IPS-20b (cell line): Measurements from ENCODE around the gene KRT81.

Experiments
- H3K27ac ChIP-seq: one replicate; pipeline ENCODE4 v1.5.1; 2013; ENCODE audit warnings: low read length
- H3K27me3 ChIP-seq: 2 replicates; pipeline ENCODE4 v1.6.1; 2013; ENCODE audit warnings: mild to moderate bottlenecking, low read length, inconsistent platforms; ENCODE audit not compliant: insufficient read depth
- H3K36me3 ChIP-seq: 2 replicates; pipeline ENCODE4 v1.6.1; 2013; ENCODE audit warnings: low read depth, mild to moderate bottlenecking, inconsistent platforms, low read length, moderate library complexity; ENCODE audit not compliant: insufficient read depth
- H3K4me1 ChIP-seq: 2 replicates; pipeline ENCODE4 v1.6.1; 2013; ENCODE audit warnings: mild to moderate bottlenecking, control low read depth, inconsistent platforms, low read length, moderate library complexity; ENCODE audit not compliant: insufficient read depth
- H3K4me3 ChIP-seq: 2 replicates; pipeline ENCODE4 v1.5.1; 2013; ENCODE audit warnings: mild to moderate bottlenecking, low read length, inconsistent platforms
- H3K9ac ChIP-seq: 2 replicates; pipeline ENCODE4 v1.6.1; 2013; ENCODE audit warnings: low read depth, mild to moderate bottlenecking, inconsistent platforms, low read length, moderate library complexity
- H3K9me3 ChIP-seq: 2 replicates; pipeline ENCODE4 v1.6.1; 2013; ENCODE audit warnings: mild to moderate bottlenecking, low read depth, low read length, inconsistent platforms; ENCODE audit not compliant: insufficient read depth

KRT81 gene

DNA sequence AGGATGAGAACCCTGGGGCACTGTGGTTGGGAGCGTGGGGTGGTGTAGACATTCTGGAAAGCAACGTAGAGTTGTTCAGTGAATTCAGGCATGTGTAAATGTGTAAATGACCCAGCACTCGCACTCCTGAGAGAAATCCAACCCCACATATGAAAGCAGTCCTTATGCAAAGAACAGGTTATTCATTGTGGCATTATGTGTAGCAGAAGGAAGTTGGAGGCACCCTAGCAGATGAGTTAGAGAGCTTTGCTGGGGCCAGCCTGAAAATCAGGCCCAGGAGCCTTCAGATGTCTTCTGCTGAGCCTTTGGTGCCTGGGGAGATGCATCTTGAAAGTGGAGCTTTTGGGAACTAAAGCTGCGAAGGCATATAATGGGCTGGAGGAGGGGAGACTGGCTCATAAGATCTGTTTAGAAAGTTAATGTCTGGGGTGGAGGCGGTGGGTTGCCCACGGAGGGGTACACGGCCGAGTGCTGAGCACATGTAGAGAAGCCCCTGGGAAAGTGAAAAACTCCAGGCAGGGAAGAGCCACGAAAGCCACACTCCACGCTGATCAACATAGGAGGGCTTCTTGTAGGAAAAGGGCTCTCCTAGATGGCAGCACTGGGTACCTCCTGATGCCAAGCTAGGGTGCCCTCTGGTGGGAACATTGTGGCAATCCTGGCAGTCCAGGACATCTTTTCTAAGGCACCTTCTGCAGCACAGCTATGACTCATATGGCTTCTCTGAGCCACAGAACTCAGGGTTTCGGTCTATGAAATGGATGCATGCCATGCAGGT, 35.9 kb upstream of the KRT81 start:
- Histone ChIP-seq H3K27ac (no peak overlapping the region), H3K9me3 (no peaks in the 10 kb centered on the region), H3K36me3 (no peaks in the 10 kb centered on the region), H3K27me3 (no peaks in the 10 kb centered on the region; the same call in 1 of the 2 replicates), H3K4me3 (no peak overlapping the region), H3K4me1 (no peaks in the 10 kb centered on the region), H3K9ac (no peak overlapping the region)

DNA sequence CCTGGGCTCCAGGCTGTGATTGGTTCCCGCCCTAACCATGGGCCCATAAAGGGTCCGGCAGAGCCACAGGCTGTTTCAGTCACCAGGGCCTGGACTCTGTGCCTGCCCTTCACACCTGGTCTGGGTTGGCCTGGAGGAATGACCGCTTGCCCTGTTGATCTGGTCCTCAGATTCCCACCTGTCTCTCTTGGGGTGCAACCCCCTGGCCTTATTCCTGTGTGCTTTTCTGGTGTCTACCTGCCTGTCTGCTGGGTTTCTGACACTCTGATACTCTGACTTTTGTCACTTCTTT, 32.8 kb upstream of the KRT81 start:
- no peaks in the 10 kb centered on the region for H3K36me3 ChIP-seq
- H3K27me3 ChIP-seq: no peaks in the 10 kb centered on the region; the same call in 1 of the 2 replicates
- H3K4me3 ChIP-seq: no peak overlapping the region
- H3K9me3 ChIP-seq: no peaks in the 10 kb centered on the region
- H3K27ac ChIP-seq: no peak overlapping the region
- no peak overlapping the region for H3K9ac ChIP-seq
- H3K4me1 ChIP-seq: no peaks in the 10 kb centered on the region

DNA sequence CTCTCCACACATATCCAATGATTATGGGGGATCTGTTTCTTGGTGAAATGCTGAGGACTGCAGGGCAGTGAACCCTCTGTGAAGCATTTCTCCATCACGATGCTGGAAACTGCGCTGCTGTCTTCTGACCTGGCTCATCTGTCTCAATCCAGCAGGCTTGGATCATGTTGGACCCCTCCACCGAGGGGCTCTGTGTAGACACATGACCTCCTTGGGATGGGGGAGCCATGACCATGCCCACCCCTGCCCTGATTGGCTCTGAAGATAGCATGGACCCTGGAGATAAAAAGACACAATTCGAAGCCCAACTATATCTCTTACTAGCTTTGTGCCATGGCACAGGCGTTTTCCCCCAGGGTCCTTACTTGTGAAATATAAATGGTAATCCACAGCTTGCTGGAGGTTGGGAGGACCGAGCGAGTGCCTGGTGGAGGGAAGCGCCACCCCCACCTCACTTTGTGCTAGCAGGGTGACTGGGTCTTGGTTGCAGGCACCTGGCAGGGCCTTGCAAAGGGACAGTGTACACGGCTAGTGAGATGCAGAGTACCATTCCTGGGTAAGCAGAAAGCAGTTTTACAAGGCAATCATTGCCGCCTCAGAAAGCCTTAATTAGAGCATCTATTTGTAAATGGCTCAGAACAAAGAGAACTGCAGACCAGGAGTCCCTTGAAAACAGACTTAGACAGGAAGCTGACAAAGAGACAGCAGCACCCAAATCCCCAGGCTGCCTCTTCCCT, 32.2 kb upstream of the KRT81 start:
- Histone ChIP-seq H3K4me3 (no peak overlapping the region), H3K9ac (no peak overlapping the region), H3K9me3 (no peaks in the 10 kb centered on the region), H3K4me1 (no peaks in the 10 kb centered on the region), H3K36me3 (no peaks in the 10 kb centered on the region), H3K27me3 (no peaks in the 10 kb centered on the region; the same call in 1 of the 2 replicates), H3K27ac (no peak overlapping the region)

DNA sequence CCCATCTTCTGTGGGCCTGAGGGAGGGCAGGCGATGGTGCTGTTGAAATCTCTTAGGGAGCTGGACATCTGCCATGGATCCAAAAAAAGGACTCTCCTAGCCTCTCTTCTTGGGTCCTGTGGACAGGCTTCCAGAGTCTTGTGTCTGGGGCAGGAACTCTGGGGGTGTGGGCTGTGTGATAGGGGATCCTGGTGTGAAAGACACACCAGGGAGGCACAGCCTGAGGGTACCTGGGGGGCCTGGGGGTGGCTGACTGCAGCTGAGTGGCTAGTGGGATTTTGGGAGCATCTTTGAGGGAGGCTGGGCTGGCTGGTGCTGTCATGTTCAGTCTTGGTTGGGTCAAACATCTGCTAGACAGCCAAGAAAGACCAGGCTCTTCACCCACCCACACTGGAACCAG, 31.7 kb upstream of the KRT81 start:
- H3K27me3 ChIP-seq: no peaks in the 10 kb centered on the region; the same call in 1 of the 2 replicates

DNA sequence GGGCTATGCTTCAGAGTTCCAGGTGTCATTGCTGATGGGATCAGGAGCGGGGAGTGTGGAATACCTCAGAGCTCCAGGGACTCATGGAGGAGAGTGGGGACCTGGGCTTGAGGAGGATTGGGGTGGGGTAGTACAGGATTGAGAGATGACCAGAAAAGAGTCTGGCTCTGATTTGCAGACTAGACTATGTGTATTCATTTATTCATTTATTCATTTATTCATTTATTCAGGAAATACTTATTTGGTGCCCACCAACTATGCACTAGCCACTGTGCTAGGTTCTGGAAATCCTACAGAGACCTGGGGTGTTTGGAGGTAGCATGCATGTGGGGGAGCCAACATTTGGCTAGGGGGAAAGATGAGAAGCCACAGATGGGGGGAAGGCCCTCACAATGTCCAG, 30.7 kb upstream of the KRT81 start:
- Histone ChIP-seq H3K9me3 (no peaks in the 10 kb centered on the region), H3K27ac (no peak overlapping the region)

More for the DNA sequence above, 31.7 kb upstream of the KRT81 start:
- Histone ChIP-seq H3K9ac (no peak overlapping the region), H3K36me3 (no peaks in the 10 kb centered on the region), H3K27ac (no peak overlapping the region), H3K4me3 (no peak overlapping the region), H3K9me3 (no peaks in the 10 kb centered on the region), H3K4me1 (no peaks in the 10 kb centered on the region)

DNA sequence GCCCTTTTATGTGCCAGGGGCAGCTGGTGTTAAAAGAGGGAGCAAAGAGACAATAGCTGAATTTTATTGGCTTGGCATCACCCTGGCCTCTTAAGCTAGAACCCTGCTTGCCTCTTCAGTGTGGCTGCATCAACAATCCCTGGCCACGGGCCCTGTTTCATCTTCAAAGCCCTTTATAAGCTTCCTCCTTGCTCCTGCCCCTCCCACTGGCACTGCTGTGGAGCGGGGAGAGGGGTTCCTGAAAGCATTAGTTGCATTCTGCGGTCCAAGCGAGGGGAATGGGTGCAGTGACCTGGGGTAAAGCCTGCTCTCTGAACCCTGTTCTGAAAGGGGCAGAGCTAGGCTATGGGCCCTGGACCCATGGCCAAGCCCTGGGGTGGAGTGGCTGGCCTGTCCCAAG, 30.1 kb upstream of the KRT81 start:
- H3K27ac ChIP-seq: no peak overlapping the region

More for the DNA sequence above, 30.7 kb upstream of the KRT81 start:
- no peak overlapping the region for H3K4me3 ChIP-seq
- H3K9ac ChIP-seq: no peak overlapping the region
- no peaks in the 10 kb centered on the region for H3K36me3 ChIP-seq
- no peaks in the 10 kb centered on the region for H3K4me1 ChIP-seq
- H3K27me3 ChIP-seq: no peaks in the 10 kb centered on the region; the same call in 1 of the 2 replicates

DNA sequence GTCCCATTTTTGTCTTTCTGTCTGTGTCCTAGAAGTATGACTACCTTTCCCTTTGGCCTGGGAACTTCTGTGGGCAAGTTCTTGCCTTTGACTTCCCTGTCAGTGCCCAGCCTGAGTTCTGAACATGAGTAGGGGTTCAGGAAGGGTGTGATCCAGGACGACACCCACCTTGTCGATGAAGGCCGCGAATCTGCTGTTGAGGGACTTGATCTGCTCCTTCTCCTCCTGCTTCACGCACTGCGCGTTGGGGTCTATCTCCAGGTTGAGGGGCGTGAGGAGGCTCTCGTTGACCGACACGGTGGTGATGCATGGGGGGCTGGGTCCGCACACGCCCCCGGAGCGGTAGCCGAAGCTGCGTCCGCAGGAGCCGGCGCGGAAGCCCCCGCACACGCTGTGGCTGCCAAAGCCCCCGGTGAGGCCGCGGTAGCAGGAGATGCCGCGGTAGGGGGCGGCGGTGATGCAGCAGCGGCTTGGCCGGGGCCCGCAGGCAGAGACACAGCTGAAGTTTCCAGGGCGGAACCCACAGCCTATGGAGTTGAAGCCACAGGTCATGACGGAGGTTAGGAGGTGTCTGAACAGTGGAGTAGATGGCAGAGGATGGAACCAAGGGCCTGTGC, 29.6 kb upstream of the KRT81 start, which contains the start of gene KRT83:
TSS of gene KRT83 (minus strand) at position 615 of the 617 bp plus-strand sequence. CDS start at position 552, 63 bp downstream.
- H3K36me3 ChIP-seq: no peaks in the 10 kb centered on the region
- H3K9me3 ChIP-seq: no peaks in the 10 kb centered on the region
- no peaks in the 10 kb centered on the region; the same call in 1 of the 2 replicates for H3K27me3 ChIP-seq
- no peak within 1 kb of the TSS for H3K9ac ChIP-seq
- H3K4me1 ChIP-seq: no peaks in the 10 kb centered on the region
- H3K4me3 ChIP-seq: no peak within 1 kb of the TSS
- H3K27ac ChIP-seq: no peak within 1 kb of the TSS

More for the DNA sequence above, 30.1 kb upstream of the KRT81 start:
- Histone ChIP-seq H3K4me3 (no peak overlapping the region), H3K4me1 (no peaks in the 10 kb centered on the region), H3K36me3 (no peaks in the 10 kb centered on the region), H3K9me3 (no peaks in the 10 kb centered on the region), H3K27me3 (no peaks in the 10 kb centered on the region; the same call in 1 of the 2 replicates), H3K9ac (no peak overlapping the region)

DNA sequence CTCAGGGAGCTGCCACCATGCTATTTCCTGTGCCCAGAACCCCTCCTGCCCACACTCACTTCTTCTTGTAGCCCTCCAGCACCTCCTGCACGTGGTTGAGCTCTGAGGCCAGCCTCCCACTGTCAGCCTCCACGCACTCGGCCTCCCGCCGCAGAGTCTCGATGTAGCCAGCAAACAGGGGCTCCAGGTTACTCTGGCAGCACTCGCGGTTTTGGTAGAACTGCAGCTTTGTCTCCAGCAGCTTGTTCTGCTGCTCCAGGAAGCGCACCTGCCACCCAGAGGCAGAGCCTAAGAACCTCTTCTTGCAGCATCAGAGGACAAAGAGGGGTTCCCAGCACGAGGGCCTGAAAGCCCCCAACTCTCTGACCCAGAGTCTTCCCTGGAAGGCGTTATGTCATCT, 27.8 kb upstream of the KRT81 start:
- no peaks in the 10 kb centered on the region for H3K4me1 ChIP-seq
- no peak overlapping the region for H3K9ac ChIP-seq
- no peak overlapping the region for H3K27ac ChIP-seq
- H3K9me3 ChIP-seq: no peaks in the 10 kb centered on the region
- H3K27me3 ChIP-seq: no peaks in the 10 kb centered on the region; the same call in 1 of the 2 replicates
- H3K36me3 ChIP-seq: no peaks in the 10 kb centered on the region
- H3K4me3 ChIP-seq: no peak overlapping the region

DNA sequence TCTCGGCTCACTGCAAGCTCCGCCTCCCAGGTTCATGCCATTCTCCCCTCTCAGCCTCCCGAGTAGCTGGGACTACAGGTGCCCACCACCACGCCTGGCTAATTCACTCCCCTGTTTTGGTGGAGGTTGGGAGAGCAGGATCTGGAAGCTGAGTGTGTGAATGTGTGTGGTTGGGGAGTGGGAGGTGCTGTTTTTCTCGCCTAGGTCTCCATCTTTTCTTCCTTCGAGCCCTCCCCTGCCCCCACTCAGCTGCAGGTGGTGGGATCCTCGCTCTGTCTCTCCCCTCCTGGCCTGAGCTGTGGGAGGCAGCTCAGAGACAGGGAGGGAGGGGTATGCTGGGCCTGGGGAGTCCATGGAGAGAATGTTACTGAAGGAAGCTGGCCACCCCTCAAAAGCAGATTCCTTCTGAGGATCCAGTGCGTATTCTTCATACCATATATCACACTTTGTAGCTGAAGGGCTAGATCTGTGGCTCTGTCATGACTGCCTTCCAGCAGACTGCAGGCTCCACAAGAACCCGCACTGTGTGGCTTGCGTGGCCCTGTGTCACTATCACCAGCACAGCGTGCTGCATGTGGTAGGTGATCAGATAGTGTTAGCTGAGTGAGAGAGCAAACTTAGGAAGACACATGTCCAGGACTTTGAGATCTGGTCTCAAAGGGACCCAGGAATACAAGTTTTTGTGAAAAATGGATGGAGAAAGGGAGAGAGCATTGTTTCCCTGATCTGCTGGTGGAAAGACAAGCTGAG, 27.1 kb upstream of the KRT81 start:
- no peaks in the 10 kb centered on the region; the same call in 1 of the 2 replicates for H3K27me3 ChIP-seq
- H3K9ac ChIP-seq: no peak overlapping the region
- H3K4me1 ChIP-seq: no peaks in the 10 kb centered on the region
- no peaks in the 10 kb centered on the region for H3K9me3 ChIP-seq
- no peak overlapping the region for H3K4me3 ChIP-seq
- H3K27ac ChIP-seq: no peak overlapping the region
- no peaks in the 10 kb centered on the region for H3K36me3 ChIP-seq

DNA sequence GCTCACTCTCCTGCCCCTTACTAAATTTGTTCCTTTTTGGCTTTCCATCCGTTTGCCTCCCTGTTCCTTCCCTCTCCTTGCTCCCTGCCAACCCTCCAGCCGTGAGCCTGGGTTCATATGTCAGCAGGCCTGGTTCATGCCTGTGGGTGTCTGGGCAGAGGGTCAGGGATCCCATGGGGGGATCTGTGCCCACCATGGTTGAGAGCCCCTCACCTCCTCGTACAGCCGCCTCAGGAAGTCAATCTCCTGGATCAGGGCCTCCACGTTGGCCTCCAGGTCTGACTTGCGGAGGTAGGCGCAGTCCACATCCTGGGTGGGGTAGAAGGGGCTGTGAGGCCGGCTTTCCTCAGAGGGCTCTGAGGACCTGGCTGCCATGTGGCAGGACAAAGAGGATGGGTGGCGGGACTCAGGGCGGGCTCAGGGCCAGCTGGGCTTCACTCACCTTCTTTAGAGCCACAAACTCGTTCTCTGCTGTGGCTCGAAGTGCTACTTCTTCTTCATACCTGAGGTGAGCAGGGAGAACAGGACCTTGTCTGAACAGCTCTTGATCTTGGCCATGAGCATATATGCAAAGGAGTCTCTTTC, 26.2 kb upstream of the KRT81 start:
- Histone ChIP-seq H3K4me1 (no peaks in the 10 kb centered on the region), H3K27ac (no peak overlapping the region), H3K9ac (no peak overlapping the region), H3K36me3 (no peaks in the 10 kb centered on the region), H3K27me3 (peaks cover 4% of the 10 kb centered on the region; the same call in 1 of the 2 replicates), H3K9me3 (no peaks in the 10 kb centered on the region), H3K4me3 (no peak overlapping the region)

DNA sequence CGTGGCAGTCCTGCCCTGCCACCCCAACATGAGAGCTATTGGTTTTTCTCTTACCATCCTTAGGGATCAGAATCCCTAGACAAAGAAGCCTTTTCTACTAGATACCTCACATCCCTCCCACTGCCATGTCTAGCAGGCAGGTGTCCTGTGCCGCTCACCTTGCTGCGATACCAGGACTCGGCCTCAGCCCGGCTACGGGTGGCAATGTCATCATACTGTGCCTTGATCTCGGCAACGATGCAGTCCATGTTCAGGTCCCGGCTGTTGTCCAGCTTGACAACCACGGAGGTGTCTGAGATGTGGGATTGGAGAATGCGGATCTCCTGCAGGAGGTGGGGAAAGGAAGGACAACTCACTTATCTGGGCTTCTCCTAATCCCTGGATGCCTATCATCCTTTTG, 25.4 kb upstream of the KRT81 start:
- H3K36me3 ChIP-seq: no peaks in the 10 kb centered on the region
- peaks cover 12% of the 10 kb centered on the region; the same call in 1 of the 2 replicates for H3K27me3 ChIP-seq

More for the DNA sequence above, 25.4 kb upstream of the KRT81 start:
- H3K9ac ChIP-seq: no peak overlapping the region
- no peaks in the 10 kb centered on the region for H3K9me3 ChIP-seq
- no peak overlapping the region for H3K4me3 ChIP-seq
- H3K4me1 ChIP-seq: no peaks in the 10 kb centered on the region
- no peak overlapping the region for H3K27ac ChIP-seq
